Naive thymus-derived CD4-positive, alpha-beta T cell (primary cell): ENCODE measurements around the gene METTL26. TPM values are rescaled to one million over a fixed set of nuclear protein-coding genes. Genes with fewer than 3 reads are reported as not detected.

Experiments
- ATAC-seq: fragments of 150-1000 bp; cut with Tn5 transposase; 2 replicates; pipeline ENCODE4 v1.10.0; 2021; ENCODE audit warnings: mild to moderate bottlenecking, moderate library complexity
- CTCF ChIA-PET: fragments of 350-600 bp; sonication (Branson Sonifier 250); formaldehyde crosslinking; loops from one replicate; lab custom pipeline; 2021; ENCODE audit warnings: antibody characterized with exemption; lab: Charles Lee
- POLR2A ChIA-PET: fragments of 350-600 bp; sonication (Branson Sonifier 250); formaldehyde crosslinking; loops from one replicate; lab custom pipeline; 2021; ENCODE audit warnings: antibody characterized with exemption, inconsistent platforms; lab: Charles Lee
- DNase-seq, 9 donors: peaks; one replicate each; pipeline versions ENCODE4 v3.0.0 to v3.0.0-alpha.2; 2020 to 2022; ENCODE audit warnings: mixed read lengths in 1 of 9
- H3K27ac ChIP-seq: one replicate; pipeline ENCODE4 v1.7.0; 2013; ENCODE audit warnings: mild to moderate bottlenecking, low read depth, low read length, moderate library complexity
- H3K27me3 ChIP-seq, 2 donors: one replicate each; pipeline ENCODE4 v1.7.0; 2013; ENCODE audit warnings: low read length in 2 of 2, mild to moderate bottlenecking in 2 of 2, moderate library complexity in 2 of 2; ENCODE audit not compliant: control insufficient read depth in 2 of 2, insufficient read depth in 2 of 2
- H3K36me3 ChIP-seq, 3 experiments: 1 replicate in 2 of 3; 2 replicates in 1 of 3; pipeline ENCODE4 v1.7.0; 2013; ENCODE audit warnings: low read length in 3 of 3, mild to moderate bottlenecking in 3 of 3, moderate library complexity in 1 of 3; ENCODE audit not compliant: insufficient read depth in 3 of 3, control insufficient read depth in 2 of 3
- H3K4me1 ChIP-seq, 2 donors: one replicate each; pipeline ENCODE4 v1.7.0; 2013; ENCODE audit warnings: low read length in 2 of 2, mild to moderate bottlenecking in 2 of 2, moderate library complexity in 1 of 2; ENCODE audit not compliant: control insufficient read depth in 2 of 2, insufficient read depth in 2 of 2
- H3K4me3 ChIP-seq: 2 replicates; pipeline ENCODE4 v1.7.0; 2013; ENCODE audit warnings: mild to moderate bottlenecking, low read length
- H3K9me3 ChIP-seq, 3 experiments: 1 replicate in 2 of 3; 2 replicates in 1 of 3; pipeline ENCODE4 v1.7.0; 2013; ENCODE audit warnings: low read length in 3 of 3; ENCODE audit not compliant: control insufficient read depth in 2 of 3
- H3K27ac Mint-ChIP-seq, 9 donors: one replicate each; pipeline ENCODE4 v1.8.0; 2020 to 2022; ENCODE audit warnings: mixed read lengths in 9 of 9, mild to moderate bottlenecking in 8 of 9, moderate library complexity in 5 of 9, inconsistent platforms in 2 of 9
- H3K27me3 Mint-ChIP-seq, 5 donors: one replicate each; pipeline ENCODE4 v1.8.0; 2021 to 2022; ENCODE audit warnings: mixed read lengths in 5 of 5, mild to moderate bottlenecking in 1 of 5
- H3K36me3 Mint-ChIP-seq, 5 donors: one replicate each; pipeline ENCODE4 v1.8.0; 2020 to 2022; ENCODE audit warnings: mixed read lengths in 5 of 5, mild to moderate bottlenecking in 3 of 5, inconsistent platforms in 1 of 5
- H3K4me1 Mint-ChIP-seq, 7 donors: one replicate each; pipeline ENCODE4 v1.8.0; 2020 to 2022; ENCODE audit warnings: mixed read lengths in 7 of 7, mild to moderate bottlenecking in 3 of 7, inconsistent platforms in 1 of 7
- H3K4me3 Mint-ChIP-seq, 10 donors: one replicate each; pipeline ENCODE4 v1.8.0; 2020 to 2022; ENCODE audit warnings: mild to moderate bottlenecking in 10 of 10, mixed read lengths in 10 of 10, moderate library complexity in 6 of 10, inconsistent platforms in 2 of 10
- H3K9me3 Mint-ChIP-seq, 11 donors: one replicate each; pipeline ENCODE4 v1.8.0; 2020 to 2022; ENCODE audit warnings: mixed read lengths in 11 of 11, mild to moderate bottlenecking in 4 of 11, inconsistent platforms in 1 of 11, moderate library complexity in 1 of 11
- intact Hi-C, 2 donors: fragments of 100-400 bp; cut with micrococcal nuclease; formaldehyde crosslinking; loops; one replicate each; pipeline ENCODE4 v1.15.1; 2023
- polyA plus RNA-seq, 2 donors: library from polyadenylated mRNA; unstranded; fragments of 300-500 nt; fragmentation: Illumina TruSeq; gene quantifications; one replicate each; pipeline ENCODE4 v1.2.3, GENCODE V29; 2021
- total RNA-seq, 6 experiments: library from RNA in 5 of 6; stranded (reverse) in 5 of 6; gene quantifications; 1 replicate in 5 of 6; 2 replicates in 1 of 6; pipeline ENCODE4 v1.2.3 and lab custom pipeline; 2021 to 2026

METTL26 gene
- total and polyA plus RNA-seq, 7 experiments from 2014 or later, result 41.7 to 97.5 (median 70.7) TPM

- ChIA-PET POLR2A (no interaction called here), CTCF (no interaction called here)
- Histone ChIP-seq H3K9me3 (no peaks in the 10 kb centered on the region), H3K27me3 (no peaks in the 10 kb centered on the region), H3K4me1 (peaks cover 5 to 13% of the 10 kb centered on the region in 2 donors), H3K4me3 (no peak overlapping the region), H3K27ac (no peak overlapping the region), H3K36me3 (peaks cover 0 to 33% (median 0%) of the 10 kb centered on the region in 3 experiments)
- peaks cover 0 to 6% (median 0%) of the 10 kb centered on the region in 5 donors for H3K27me3 Mint-ChIP-seq
- intact Hi-C loops, result no loop called here
- H3K27ac Mint-ChIP-seq, result no peak overlapping the region
- no peak for DNase-seq
- H3K4me1 Mint-ChIP-seq, result peaks cover 0 to 10% (median 5%) of the 10 kb centered on the region in 7 donors
- no peak for ATAC-seq
- no peaks in the 10 kb centered on the region for H3K36me3 Mint-ChIP-seq
- H3K4me3 Mint-ChIP-seq, result no peak overlapping the region
- peaks cover 0 to 7% (median 0%) of the 10 kb centered on the region in 11 donors for H3K9me3 Mint-ChIP-seq
These were observed 3.4 kb downstream of the METTL26 start for GRCh38 chr16:632486-633335.

- Mint-ChIP-seq H3K9me3 (peaks cover 0 to 7% (median 0%) of the 10 kb centered on the region in 11 donors), H3K36me3 (no peaks in the 10 kb centered on the region), H3K27me3 (peaks cover 0 to 6% (median 0%) of the 10 kb centered on the region in 5 donors), H3K27ac (no peak overlapping the region), H3K4me1 (peaks cover 0 to 10% (median 5%) of the 10 kb centered on the region in 7 donors), H3K4me3 (no peak overlapping the region)
- DNase-seq (no peak), ATAC-seq (no peak)
- no peaks in the 10 kb centered on the region for H3K27me3 ChIP-seq
- ChIA-PET CTCF (no interaction called here), POLR2A (interaction anchor here (1.0 kb wide), 1 partner anchor 43 kb away, joined by 3 read pairs; the partner anchor contains the start of gene RHBDL1)
- no peak overlapping the region for H3K4me3 ChIP-seq
- intact Hi-C loops, result no loop called here
- H3K36me3 ChIP-seq, result peaks cover 0 to 41% (median 0%) of the 10 kb centered on the region in 3 experiments
- H3K27ac ChIP-seq, result no peak overlapping the region
- H3K9me3 ChIP-seq, result no peaks in the 10 kb centered on the region
- peaks cover 5 to 8% of the 10 kb centered on the region in 2 donors for H3K4me1 ChIP-seq
These were observed 4.2 kb downstream of the METTL26 start for GRCh38 chr16:631808-632358.

- Histone ChIP-seq H3K27ac (no peak within 1 kb of the TSS), H3K36me3 (peaks cover 0 to 45% (median 0%) of the 10 kb centered on the region in 3 experiments), H3K4me1 (peaks cover 5 to 8% of the 10 kb centered on the region in 2 donors), H3K4me3 (no peak within 1 kb of the TSS), H3K27me3 (no peaks in the 10 kb centered on the region), H3K9me3 (no peaks in the 10 kb centered on the region)
- intact Hi-C loops, result no loop called here
- Mint-ChIP-seq H3K36me3 (peaks cover 0 to 3% (median 0%) of the 10 kb centered on the region in 5 donors), H3K27me3 (no peaks in the 10 kb centered on the region), H3K9me3 (no peaks in the 10 kb centered on the region), H3K4me3 (no peak within 1 kb of the TSS), H3K4me1 (peaks cover 0 to 5% (median 0%) of the 10 kb centered on the region in 7 donors), H3K27ac (no peak within 1 kb of the TSS)
- ATAC-seq (no peak), DNase-seq (no peak)
- POLR2A ChIA-PET, result interaction anchor here (0.8 to 1.0 kb wide), 2 partner anchors 44 to 59 kb away, joined by 3 to 4 read pairs; partner anchors contain the start of gene RHBDL1
- CTCF ChIA-PET, result no interaction called here
These were observed 5.2 kb downstream of the METTL26 start, which contains the start of gene WFIKKN1 for GRCh38 chr16:630815-631405. TSS of gene WFIKKN1 (plus strand) at chr16:630985. CDS start at chr16:631254, 269 bp downstream.

- Histone ChIP-seq H3K27ac (no peak overlapping the region), H3K27me3 (no peaks in the 10 kb centered on the region), H3K4me3 (no peak overlapping the region), H3K4me1 (peaks cover 2 to 6% of the 10 kb centered on the region in 2 donors), H3K36me3 (peaks cover 0 to 50% (median 0%) of the 10 kb centered on the region in 3 experiments), H3K9me3 (no peaks in the 10 kb centered on the region)
- CTCF ChIA-PET, result no interaction called here
- ATAC-seq (no peak), DNase-seq (no peak)
- H3K27ac Mint-ChIP-seq, result no peak overlapping the region
- H3K27me3 Mint-ChIP-seq, result no peaks in the 10 kb centered on the region
- H3K4me3 Mint-ChIP-seq, result no peak overlapping the region
- H3K4me1 Mint-ChIP-seq, result peaks cover 0 to 5% (median 0%) of the 10 kb centered on the region in 7 donors
- no peaks in the 10 kb centered on the region for H3K9me3 Mint-ChIP-seq
- H3K36me3 Mint-ChIP-seq, result peaks cover 0 to 3% (median 0%) of the 10 kb centered on the region in 5 donors
- POLR2A ChIA-PET, result no interaction called here
- intact Hi-C loops, result no loop called here
These were observed 5.8 kb downstream of the METTL26 start for GRCh38 chr16:630249-630814.

GRCh38 chr16:629833-630248 is 6.3 kb downstream of the METTL26 start:
- H3K4me3 Mint-ChIP-seq, result no peak overlapping the region
- POLR2A ChIA-PET, result no interaction called here
- DNase-seq, result no peak

GRCh38 chr16:629185-629832 is 6.8 kb downstream of the METTL26 start:
- H3K27me3 ChIP-seq, result no peaks in the 10 kb centered on the region
- Mint-ChIP-seq H3K27me3 (no peaks in the 10 kb centered on the region), H3K4me1 (peaks cover 0 to 3% (median 0%) of the 10 kb centered on the region in 7 donors), H3K27ac (no peak overlapping the region), H3K4me3 (no peak overlapping the region), H3K9me3 (no peaks in the 10 kb centered on the region), H3K36me3 (peaks cover 0 to 3% (median 0%) of the 10 kb centered on the region in 5 donors)
- no peak overlapping the region for H3K27ac ChIP-seq
- H3K9me3 ChIP-seq, result no peaks in the 10 kb centered on the region
- ATAC-seq (no peak), DNase-seq (no peak)
- ChIA-PET POLR2A (no interaction called here), CTCF (no interaction called here)
- peaks cover 0 to 44% (median 0%) of the 10 kb centered on the region in 3 experiments for H3K36me3 ChIP-seq
- no peaks in the 10 kb centered on the region for H3K4me1 ChIP-seq
- intact Hi-C loops, result no loop called here
- no peak overlapping the region for H3K4me3 ChIP-seq

More at GRCh38 chr16:629833-630248, 6.3 kb downstream of the METTL26 start:
- Histone ChIP-seq H3K27me3 (no peaks in the 10 kb centered on the region), H3K9me3 (no peaks in the 10 kb centered on the region), H3K36me3 (peaks cover 0 to 50% (median 0%) of the 10 kb centered on the region in 3 experiments), H3K4me1 (peaks cover 0 to under 1% of the 10 kb centered on the region in 2 donors), H3K27ac (no peak overlapping the region), H3K4me3 (no peak overlapping the region)
- Mint-ChIP-seq H3K27ac (no peak overlapping the region), H3K27me3 (no peaks in the 10 kb centered on the region), H3K9me3 (no peaks in the 10 kb centered on the region), H3K4me1 (peaks cover 0 to 4% (median 0%) of the 10 kb centered on the region in 7 donors), H3K36me3 (peaks cover 0 to 3% (median 0%) of the 10 kb centered on the region in 5 donors)
- intact Hi-C loops, result no loop called here
- CTCF ChIA-PET, result no interaction called here
- ATAC-seq, result no peak
